Panc1 (cell line): ENCODE data around the gene PATJ. TPM values are rescaled to one million over a fixed set of nuclear protein-coding genes. Genes with fewer than 3 reads are reported as not detected.

Experiments
- ATAC-seq: fragments of 200-7000 bp; cut with Tn5 transposase; 2 replicates; pipeline ENCODE4 v1.9.1; 2020; ENCODE audit warnings: mild to moderate bottlenecking, moderate library complexity
- Bru-seq: library from RNA; stranded (reverse); fragments of 400-500 nt; gene quantifications from one replicate; lab custom pipeline; 2021; lab: Mats Ljungman, UMichigan
- BruChase-seq, 2 experiments: library from RNA; stranded (reverse); fragments of 400-500 nt; gene quantifications; one replicate each; lab custom pipeline; 2021; lab: Mats Ljungman, UMichigan
- BruUV-seq: library from RNA; stranded (reverse); fragments of 400-500 nt; replicated peaks from 2 replicates; lab custom pipeline; 2021; lab: Mats Ljungman, UMichigan
- CTCF ChIA-PET: fragments of 300-600 bp; sonication (Branson Sonifier 250); formaldehyde crosslinking; loops from one replicate; lab custom pipeline; 2022; ENCODE audit warnings: antibody characterized with exemption; lab: Charles Lee
- POLR2A ChIA-PET: fragments of 300-600 bp; sonication (Branson Sonifier 250); formaldehyde crosslinking; loops from one replicate; lab custom pipeline; 2022; ENCODE audit warnings: antibody characterized with exemption; lab: Charles Lee
- DNase-seq: peaks from one replicate; pipeline ENCODE4 v3.0.0-alpha.2; 2010; ENCODE audit warnings: low read depth, low spot score
- H3K27ac ChIP-seq: 2 replicates; pipeline ENCODE4 v1.5.1; 2011; ENCODE audit warnings: mild to moderate bottlenecking, low read length, inconsistent platforms
- H3K27me3 ChIP-seq: fragments of 200-500 bp; sonication (Bioruptor generic); 2 replicates; pipeline ENCODE4 v1.6.0; 2014; ENCODE audit warnings: low read length, inconsistent platforms; ENCODE audit not compliant: control insufficient read depth, insufficient read depth
- H3K36me3 ChIP-seq: fragments of 200-500 bp; sonication (Bioruptor generic); 2 replicates; pipeline ENCODE4 v1.5.1; 2014; ENCODE audit warnings: inconsistent platforms, mild to moderate bottlenecking, low read length, moderate library complexity; ENCODE audit not compliant: control insufficient read depth, insufficient read depth
- H3K4me1 ChIP-seq: 2 replicates; pipeline ENCODE4 v1.5.1; 2011; ENCODE audit warnings: inconsistent platforms, mild to moderate bottlenecking, low read length, moderate library complexity; ENCODE audit not compliant: control insufficient read depth, insufficient read depth
- H3K4me3 ChIP-seq, 2 experiments: 2 replicates each; pipeline ENCODE4 v1.5.1; 2011 to 2012; ENCODE audit warnings: low read depth in 2 of 2, low read length in 2 of 2, mild to moderate bottlenecking in 2 of 2, inconsistent platforms in 1 of 2, moderate library complexity in 1 of 2
- H3K9me3 ChIP-seq: fragments of 200-500 bp; sonication (Bioruptor generic); 2 replicates; pipeline ENCODE4 v1.5.1; 2014; ENCODE audit warnings: low read depth, mild to moderate bottlenecking, inconsistent platforms, low read length, moderate library complexity; ENCODE audit not compliant: control insufficient read depth, insufficient read depth
- CTCF ChIP-seq: fragments of 450-650 bp; IDR thresholded peaks from 2 replicates; pipeline ENCODE4 v1.5.1; 2017; ENCODE audit warnings: mild to moderate bottlenecking
- POLR2AphosphoS5 ChIP-seq: IDR thresholded peaks from 2 replicates; pipeline ENCODE4 v1.6.1; 2012; ENCODE audit warnings: mild to moderate bottlenecking, low read depth, low read length, moderate library complexity
- SIN3A ChIP-seq: IDR thresholded peaks from 2 replicates; pipeline ENCODE4 v1.6.1; 2012; ENCODE audit warnings: low read depth, mild to moderate bottlenecking, low read length, moderate library complexity, borderline replicate concordance; ENCODE audit not compliant: insufficient read depth
- TCF7L2 ChIP-seq: IDR thresholded peaks from 2 replicates; pipeline ENCODE4 v1.6.1; 2011; ENCODE audit warnings: mild to moderate bottlenecking, low read depth, low read length, inconsistent platforms
- in situ Hi-C: cut with HindIII; loops from 2 replicates; pipeline ENCODE4 v1.10.0; 2016; ENCODE audit warnings: low sequenced_read_pairs, low pct_unique_long_range_greater_than_20kb
- intact Hi-C: fragments of 100-400 bp; cut with micrococcal nuclease; formaldehyde crosslinking; loops from one replicate; pipeline ENCODE4 v1.10.0; 2022; ENCODE audit not compliant: unreplicated experiment
- long read RNA-seq: library from polyadenylated mRNA; unstranded; transcript quantifications from one replicate; pipeline ENCODE4 v2.0.0, GENCODE V29; 2021; ENCODE audit not compliant: unreplicated experiment
- polyA plus RNA-seq: library from polyadenylated mRNA; unstranded; fragments of >200 nt; gene quantifications from one replicate; pipeline ENCODE4 v1.2.1, GENCODE V29; 2012; ENCODE audit warnings: missing spikeins; ENCODE audit not compliant: insufficient read length
- total RNA-seq: library from RNA; stranded (reverse); gene quantifications from one replicate; pipeline ENCODE4 v1.2.1, GENCODE V29; 2021; ENCODE audit not compliant: unreplicated experiment
- TF ChIP-seq, protein P1 (sequence below), 2 experiments: IDR thresholded peaks; 2 replicates each; pipeline ENCODE4 v1.6.1; 2011 to 2012; ENCODE audit warnings: low read depth in 2 of 2, control low read depth in 1 of 2, low read length in 1 of 2, mild to moderate bottlenecking in 1 of 2, moderate library complexity in 1 of 2; ENCODE audit not compliant: insufficient read depth in 1 of 2

Gene PATJ
- total RNA-seq, result 36.2 TPM
- polyA plus RNA-seq, result 12.9 TPM
- percentile 77 among the genes with signal in this experiment for Bru-seq, nascent RNA
- percentile 64 among the genes with signal in this experiment for BruChase-seq, experiment 1, labeled RNA remaining after a 2-hour chase
- BruChase-seq, experiment 2, labeled RNA remaining after a 6-hour chase, result percentile 65 among the genes with signal in this experiment
- long read RNA-seq, full-length matches to known transcripts, result 2 of 42 reads
- long read RNA-seq, partial matches to known transcripts, result 19 of 42 reads
- long read RNA-seq, other reads (novel, unspliced or antisense), result 21 of 42 reads

DNA sequence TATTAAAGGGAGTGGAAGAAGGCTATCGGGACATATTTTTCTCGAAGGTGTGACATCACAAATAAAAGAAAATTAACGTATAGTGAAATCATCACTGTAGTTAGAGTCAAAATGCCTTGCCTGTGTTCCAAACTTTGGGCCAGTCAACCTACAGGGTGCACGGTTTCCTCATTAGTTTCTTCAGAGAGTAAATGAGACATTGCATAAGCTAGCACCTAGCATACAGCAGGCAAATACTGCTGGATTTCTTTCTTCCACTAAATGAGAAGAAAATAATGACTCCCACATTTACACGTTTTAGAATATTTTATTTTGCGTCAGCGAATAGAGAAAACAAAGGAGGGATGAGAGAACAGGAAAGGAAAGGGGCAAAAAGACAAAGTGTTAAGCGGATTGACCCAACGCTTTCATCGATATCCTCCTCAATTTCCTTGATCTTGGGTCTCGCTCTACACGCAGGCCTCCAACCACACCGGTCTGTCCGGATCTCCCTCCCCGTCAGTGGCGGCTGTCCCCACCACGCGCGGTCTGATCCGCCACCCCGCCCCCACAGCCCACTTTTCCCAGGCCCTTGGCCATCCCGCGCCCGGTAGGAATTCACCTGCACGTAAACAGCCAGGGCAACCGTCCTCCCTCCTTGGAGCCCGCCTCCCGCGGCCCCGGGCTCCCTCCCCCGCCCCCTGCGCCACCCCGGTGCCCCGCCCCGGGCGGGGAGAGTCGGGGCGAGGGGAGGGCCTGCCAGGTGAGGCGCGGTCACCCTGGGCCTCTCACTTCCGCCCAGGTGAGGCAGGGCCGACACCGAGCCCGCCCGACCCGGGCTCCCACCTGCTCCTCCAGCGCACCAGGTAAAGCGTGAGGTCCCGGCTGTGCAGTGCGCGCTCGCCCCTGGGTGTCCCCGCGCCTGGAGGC is at the start of gene PATJ:
TSS of gene PATJ (plus strand) at position 770 of the 909 bp plus-strand sequence. CDS start 20,413 bp downstream, outside the sequence.
- ChIA-PET CTCF (no interaction called here), POLR2A (interaction anchor here (0.7 kb wide), 1 partner anchor 595 kb away, joined by 3 read pairs; no protein-coding TSS in a partner anchor)
- H3K4me1 ChIP-seq, result peaks cover 28% of the 10 kb centered on the region
- TF ChIP-seq POLR2AphosphoS5 (no peak), SIN3A (no peak), TCF7L2 (no peak), CTCF (no peak)
- TF ChIP-seq, protein P1, sequence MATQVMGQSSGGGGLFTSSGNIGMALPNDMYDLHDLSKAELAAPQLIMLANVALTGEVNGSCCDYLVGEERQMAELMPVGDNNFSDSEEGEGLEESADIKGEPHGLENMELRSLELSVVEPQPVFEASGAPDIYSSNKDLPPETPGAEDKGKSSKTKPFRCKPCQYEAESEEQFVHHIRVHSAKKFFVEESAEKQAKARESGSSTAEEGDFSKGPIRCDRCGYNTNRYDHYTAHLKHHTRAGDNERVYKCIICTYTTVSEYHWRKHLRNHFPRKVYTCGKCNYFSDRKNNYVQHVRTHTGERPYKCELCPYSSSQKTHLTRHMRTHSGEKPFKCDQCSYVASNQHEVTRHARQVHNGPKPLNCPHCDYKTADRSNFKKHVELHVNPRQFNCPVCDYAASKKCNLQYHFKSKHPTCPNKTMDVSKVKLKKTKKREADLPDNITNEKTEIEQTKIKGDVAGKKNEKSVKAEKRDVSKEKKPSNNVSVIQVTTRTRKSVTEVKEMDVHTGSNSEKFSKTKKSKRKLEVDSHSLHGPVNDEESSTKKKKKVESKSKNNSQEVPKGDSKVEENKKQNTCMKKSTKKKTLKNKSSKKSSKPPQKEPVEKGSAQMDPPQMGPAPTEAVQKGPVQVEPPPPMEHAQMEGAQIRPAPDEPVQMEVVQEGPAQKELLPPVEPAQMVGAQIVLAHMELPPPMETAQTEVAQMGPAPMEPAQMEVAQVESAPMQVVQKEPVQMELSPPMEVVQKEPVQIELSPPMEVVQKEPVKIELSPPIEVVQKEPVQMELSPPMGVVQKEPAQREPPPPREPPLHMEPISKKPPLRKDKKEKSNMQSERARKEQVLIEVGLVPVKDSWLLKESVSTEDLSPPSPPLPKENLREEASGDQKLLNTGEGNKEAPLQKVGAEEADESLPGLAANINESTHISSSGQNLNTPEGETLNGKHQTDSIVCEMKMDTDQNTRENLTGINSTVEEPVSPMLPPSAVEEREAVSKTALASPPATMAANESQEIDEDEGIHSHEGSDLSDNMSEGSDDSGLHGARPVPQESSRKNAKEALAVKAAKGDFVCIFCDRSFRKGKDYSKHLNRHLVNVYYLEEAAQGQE (IDR thresholded peaks at IDR 0.05; ENCODE audit: insufficient read depth in 1 of 2, low read depth in 2 of 2, low read length in 1 of 2), result no peak
- H3K9me3 ChIP-seq, result no peaks in the 10 kb centered on the region
- intact Hi-C loops, result no loop called here
- TSS peak; percentile 98 for BruUV-seq
- H3K36me3 ChIP-seq, result no peaks in the 10 kb centered on the region
- ATAC-seq (peak; percentile 90), DNase-seq (no peak)
- in situ Hi-C loops, result no loop called here
- peak within 1 kb of the TSS; percentile 68 to 83 for H3K4me3 ChIP-seq
- H3K27ac ChIP-seq, result peak within 1 kb of the TSS; percentile 93
- no peaks in the 10 kb centered on the region for H3K27me3 ChIP-seq

GRCh38 chr1:61699911-61700851 is 42.1 kb upstream of the PATJ start:
- in situ Hi-C loops (no loop called here), intact Hi-C loops (no loop called here)
- ChIA-PET POLR2A (no interaction called here), CTCF (no interaction called here)
- no peak for TF ChIP-seq SIN3A
- no peak for TF ChIP-seq CTCF
- TF ChIP-seq, protein P1 (IDR thresholded peaks at IDR 0.05; ENCODE audit: insufficient read depth in 1 of 2, low read depth in 2 of 2, low read length in 1 of 2), result no peak
- H3K27me3 ChIP-seq, result no peaks in the 10 kb centered on the region
- 0 out of 2 replicates have a peak, but pooled peaks cover 16% of the 10 kb centered on the region for H3K36me3 ChIP-seq
- H3K4me3 ChIP-seq, result no peak overlapping the region
- no peaks in the 10 kb centered on the region for H3K4me1 ChIP-seq
- H3K27ac ChIP-seq, result no peak overlapping the region
- DNase-seq, result no peak
- no peak for ATAC-seq
- no peaks in the 10 kb centered on the region for H3K9me3 ChIP-seq
- TSS peak; percentile 31 for BruUV-seq
